ENCODE measurements around the gene MMP17. TPM values are rescaled to one million over a fixed set of nuclear protein-coding genes. Genes with fewer than 3 reads are reported as not detected.

The MMP17 gene
- polyA plus RNA-seq, 1 donor from 2014 or later = 79.0 TPM

DNA sequence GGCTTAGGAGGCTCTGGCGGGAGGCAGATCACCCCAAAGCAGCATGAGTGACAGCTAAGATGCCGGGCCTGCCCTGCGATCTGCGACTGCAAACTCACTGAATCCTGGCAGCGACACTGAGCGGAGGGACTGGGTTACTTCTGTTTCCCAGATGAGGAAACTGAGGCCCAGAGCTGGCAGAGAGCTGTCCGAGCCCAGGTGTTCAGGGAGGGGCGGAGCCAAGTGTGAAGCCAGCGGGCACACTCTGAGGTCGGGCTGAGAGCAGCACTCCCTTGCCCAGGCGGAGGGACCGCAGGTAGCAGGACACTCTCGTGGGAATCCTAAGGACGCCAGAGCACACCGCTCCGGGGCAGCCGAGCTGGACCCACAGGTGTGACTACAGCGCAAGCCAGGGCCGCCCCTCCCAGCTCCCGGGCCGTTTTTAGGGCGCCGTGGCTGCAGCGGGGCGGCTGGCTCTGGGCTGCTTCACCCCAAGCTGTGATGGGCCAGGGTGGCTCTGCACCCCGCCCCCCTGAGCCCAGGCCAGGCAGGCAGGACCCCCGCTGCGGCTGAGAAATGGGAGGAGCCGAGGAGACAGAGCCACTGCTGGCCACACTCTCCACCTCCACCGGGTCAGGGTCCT, 27.4 kb downstream of the MMP17 start:
- TF ChIP-seq EZH2 (IDR thresholded peaks at IDR 0.05; ENCODE audit: borderline replicate concordance, insufficient read depth, low read length, poor library complexity, severe bottlenecking) (no peak), RAD21 (conservative IDR thresholded peaks at IDR 0.05) (no peak), CTCF (IDR thresholded peaks at IDR 0.05; ENCODE audit: poor library complexity, severe bottlenecking) (no peak), SMC3 (conservative IDR thresholded peaks at IDR 0.05; ENCODE audit: poor library complexity) (no peak), TAF1 (IDR thresholded peaks at IDR 0.05; ENCODE audit: low read depth) (no peak), EP300 (conservative IDR thresholded peaks at IDR 0.05; ENCODE audit: poor library complexity, severe bottlenecking) (no peak), MXI1 (conservative IDR thresholded peaks at IDR 0.05; ENCODE audit: poor library complexity, severe bottlenecking) (no peak), POLR2AphosphoS5 (IDR thresholded peaks at IDR 0.05) (no peak)
- TF ChIP-seq, protein P1, sequence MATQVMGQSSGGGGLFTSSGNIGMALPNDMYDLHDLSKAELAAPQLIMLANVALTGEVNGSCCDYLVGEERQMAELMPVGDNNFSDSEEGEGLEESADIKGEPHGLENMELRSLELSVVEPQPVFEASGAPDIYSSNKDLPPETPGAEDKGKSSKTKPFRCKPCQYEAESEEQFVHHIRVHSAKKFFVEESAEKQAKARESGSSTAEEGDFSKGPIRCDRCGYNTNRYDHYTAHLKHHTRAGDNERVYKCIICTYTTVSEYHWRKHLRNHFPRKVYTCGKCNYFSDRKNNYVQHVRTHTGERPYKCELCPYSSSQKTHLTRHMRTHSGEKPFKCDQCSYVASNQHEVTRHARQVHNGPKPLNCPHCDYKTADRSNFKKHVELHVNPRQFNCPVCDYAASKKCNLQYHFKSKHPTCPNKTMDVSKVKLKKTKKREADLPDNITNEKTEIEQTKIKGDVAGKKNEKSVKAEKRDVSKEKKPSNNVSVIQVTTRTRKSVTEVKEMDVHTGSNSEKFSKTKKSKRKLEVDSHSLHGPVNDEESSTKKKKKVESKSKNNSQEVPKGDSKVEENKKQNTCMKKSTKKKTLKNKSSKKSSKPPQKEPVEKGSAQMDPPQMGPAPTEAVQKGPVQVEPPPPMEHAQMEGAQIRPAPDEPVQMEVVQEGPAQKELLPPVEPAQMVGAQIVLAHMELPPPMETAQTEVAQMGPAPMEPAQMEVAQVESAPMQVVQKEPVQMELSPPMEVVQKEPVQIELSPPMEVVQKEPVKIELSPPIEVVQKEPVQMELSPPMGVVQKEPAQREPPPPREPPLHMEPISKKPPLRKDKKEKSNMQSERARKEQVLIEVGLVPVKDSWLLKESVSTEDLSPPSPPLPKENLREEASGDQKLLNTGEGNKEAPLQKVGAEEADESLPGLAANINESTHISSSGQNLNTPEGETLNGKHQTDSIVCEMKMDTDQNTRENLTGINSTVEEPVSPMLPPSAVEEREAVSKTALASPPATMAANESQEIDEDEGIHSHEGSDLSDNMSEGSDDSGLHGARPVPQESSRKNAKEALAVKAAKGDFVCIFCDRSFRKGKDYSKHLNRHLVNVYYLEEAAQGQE (IDR thresholded peaks at IDR 0.05; ENCODE audit: borderline replicate concordance) = no peak
- Histone ChIP-seq H3K9me3 (ENCODE audit: low read length) (no peaks in the 10 kb centered on the region), H3K4me2 (ENCODE audit: low read length) (no peak overlapping the region), H3F3A (ENCODE audit: insufficient read depth, low read length, poor library complexity, severe bottlenecking) (no peaks in the 10 kb centered on the region), H2AFZ (ENCODE audit: low read depth, low read length) (no peak overlapping the region), H3K27me3 (ENCODE audit: insufficient read depth, low read depth, low read length) (no peaks in the 10 kb centered on the region), H4K20me1 (ENCODE audit: insufficient read depth) (no peaks in the 10 kb centered on the region), H3K79me2 (replicated peaks; ENCODE audit: insufficient read depth, low read length) (no peaks in the 10 kb centered on the region), H3K9me2 (ENCODE audit: insufficient read depth, low read length) (no peaks in the 10 kb centered on the region), H3K9ac (ENCODE audit: low read length) (no peak overlapping the region), H3K4me3 (ENCODE audit: low read length) (no peak overlapping the region), H3K27ac (ENCODE audit: low read length) (no peak overlapping the region), H3K36me3 (ENCODE audit: insufficient read depth, low read length) (no peaks in the 10 kb centered on the region)

DNA sequence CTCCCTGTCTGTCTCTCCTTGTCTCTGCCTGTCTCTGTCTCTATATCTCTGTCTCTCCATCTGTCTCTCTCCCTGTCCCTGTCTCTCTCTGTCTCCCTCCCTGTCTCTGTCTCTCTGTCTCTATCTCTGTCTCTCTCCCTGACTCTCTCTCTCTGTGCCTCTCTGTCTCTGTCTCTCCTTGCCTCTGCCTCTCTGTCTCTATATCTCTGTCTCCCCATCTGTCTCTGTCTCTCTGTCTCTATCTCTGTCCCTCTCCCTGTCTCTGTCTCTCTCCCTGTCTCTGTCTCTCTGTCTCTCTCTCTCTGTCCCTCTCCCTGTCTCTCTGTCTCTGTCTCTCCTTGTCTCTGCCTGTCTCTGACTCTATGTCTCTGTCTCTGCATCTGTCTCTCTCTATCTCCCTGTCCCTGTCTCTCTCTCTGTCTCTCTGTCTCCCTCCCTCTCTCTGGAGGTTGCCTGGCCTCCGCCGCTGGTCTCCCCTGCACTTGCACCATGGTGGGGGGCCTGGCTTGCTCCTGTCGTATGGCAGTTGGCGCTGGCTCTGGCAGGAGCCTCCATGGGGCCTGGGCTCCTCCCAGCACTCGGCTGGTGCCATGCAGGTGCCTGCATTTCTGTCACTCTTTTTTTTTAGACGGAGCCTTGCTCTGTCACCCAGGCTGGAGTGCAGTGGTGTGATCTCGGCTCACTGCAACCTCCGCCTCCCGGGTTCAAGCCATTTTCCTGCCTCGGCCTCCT, 28.3 kb downstream of the MMP17 start:
- Histone ChIP-seq H3K4me3 (ENCODE audit: low read length) (no peak overlapping the region), H3F3A (ENCODE audit: insufficient read depth, low read length, poor library complexity, severe bottlenecking) (no peaks in the 10 kb centered on the region), H2AFZ (ENCODE audit: low read depth, low read length) (no peak overlapping the region), H3K79me2 (replicated peaks; ENCODE audit: insufficient read depth, low read length) (no peaks in the 10 kb centered on the region), H3K9me2 (ENCODE audit: insufficient read depth, low read length) (no peaks in the 10 kb centered on the region), H3K9ac (ENCODE audit: low read length) (no peak overlapping the region), H3K36me3 (ENCODE audit: insufficient read depth, low read length) (no peaks in the 10 kb centered on the region), H3K27me3 (ENCODE audit: insufficient read depth, low read depth, low read length) (no peaks in the 10 kb centered on the region), H3K4me2 (ENCODE audit: low read length) (no peak overlapping the region), H4K20me1 (ENCODE audit: insufficient read depth) (no peaks in the 10 kb centered on the region), H3K9me3 (ENCODE audit: low read length) (no peaks in the 10 kb centered on the region), H3K27ac (ENCODE audit: low read length) (no peak overlapping the region)
- TF ChIP-seq RAD21 (conservative IDR thresholded peaks at IDR 0.05) = no peak
- no peak for TF ChIP-seq POLR2AphosphoS5 (IDR thresholded peaks at IDR 0.05)
- TF ChIP-seq, protein P1 (IDR thresholded peaks at IDR 0.05; ENCODE audit: borderline replicate concordance) = no peak
- TF ChIP-seq SMC3 (conservative IDR thresholded peaks at IDR 0.05; ENCODE audit: poor library complexity) = no peak
- TF ChIP-seq CTCF (IDR thresholded peaks at IDR 0.05; ENCODE audit: poor library complexity, severe bottlenecking) = no peak
- no peak for TF ChIP-seq EP300 (conservative IDR thresholded peaks at IDR 0.05; ENCODE audit: poor library complexity, severe bottlenecking)
- no peak for TF ChIP-seq TAF1 (IDR thresholded peaks at IDR 0.05; ENCODE audit: low read depth)
- no peak for TF ChIP-seq EZH2 (IDR thresholded peaks at IDR 0.05; ENCODE audit: borderline replicate concordance, insufficient read depth, low read length, poor library complexity, severe bottlenecking)
- no peak for TF ChIP-seq MXI1 (conservative IDR thresholded peaks at IDR 0.05; ENCODE audit: poor library complexity, severe bottlenecking)

All from neural cell (in vitro differentiated cells).